K562 (cell line): ENCODE data around the gene EVPL. TPM values are rescaled to one million over a fixed set of nuclear protein-coding genes. Genes with fewer than 3 reads are reported as not detected.

ENCODE experiments used
- CHCHD3 ChIP-seq: fragments of 250-450 bp; sonication (Bioruptor Pico); IDR thresholded peaks from 2 replicates; pipeline ENCODE4 v2.1.2; 2022; ENCODE audit warnings: mild to moderate bottlenecking
- KDM1A ChIP-seq, 2 experiments: fragments of 450-650 bp; IDR thresholded peaks; 2 replicates each; pipeline ENCODE4 v1.6.1; 2016; ENCODE audit warnings: mild to moderate bottlenecking in 2 of 2
- PHF20 ChIP-seq: fragments of 450-650 bp; IDR thresholded peaks from 2 replicates; pipeline ENCODE4 v1.6.1; 2018; ENCODE audit not compliant: partially characterized antibody
- TAL1 ChIP-seq: fragments of 450-650 bp; IDR thresholded peaks from 2 replicates; pipeline ENCODE4 v1.6.1; 2016; ENCODE audit warnings: mild to moderate bottlenecking
- TCF3 ChIP-seq: sonication (generic); formaldehyde crosslinking; IDR thresholded peaks from 2 replicates; pipeline ENCODE4 v1.4.0; 2020; ENCODE audit warnings: mild to moderate bottlenecking, missing genetic modification reagents
- polyA plus RNA-seq, 8 experiments: library from polyadenylated mRNA; depleted of rRNA in 4 of 8; stranded (reverse) in 5 of 8; unstranded in 3 of 8; fragments of >200 nt; fragmentation: Nextera tagmentation in 2 of 8; fragmentation: Illumina TruSeq in 1 of 8; extraction: Ambion mirVana in 2 of 8; extraction: Trizol in 1 of 8; gene quantifications; 2 replicates each; pipeline versions ENCODE4 v1.2.1 to v1.2.3, GENCODE V29; 2011 to 2014; ENCODE audit warnings: inconsistent platforms in 1 of 8, missing spikeins in 1 of 8
- total RNA-seq, 7 experiments: library from RNA; depleted of rRNA in 6 of 7; stranded (reverse); fragments of >200 nt in 6 of 7; fragmentation: Illumina TruSeq in 2 of 7; extraction: Trizol in 2 of 7; gene quantifications; 2 replicates each; pipeline versions ENCODE4 v1.2.1 to v1.2.3, GENCODE V29; 2011 to 2021; ENCODE audit warnings: low replicate concordance in 1 of 7
- TF ChIP-seq, protein P1 (sequence below): fragments of 450-650 bp; conservative IDR thresholded peaks from 2 replicates; pipeline ENCODE4 v1.6.1; 2016; ENCODE audit warnings: missing genetic modification characterization, low read depth, mild to moderate bottlenecking, control low read depth, missing compliant biosample characterization

The EVPL gene
- total and polyA plus RNA-seq, 9 of the 15 experiments (the other 6 are each of a cell fraction or from before 2014, with no cell fraction given): 0.08 to 0.18 (median 0.16) TPM; not detected in 5

DNA sequence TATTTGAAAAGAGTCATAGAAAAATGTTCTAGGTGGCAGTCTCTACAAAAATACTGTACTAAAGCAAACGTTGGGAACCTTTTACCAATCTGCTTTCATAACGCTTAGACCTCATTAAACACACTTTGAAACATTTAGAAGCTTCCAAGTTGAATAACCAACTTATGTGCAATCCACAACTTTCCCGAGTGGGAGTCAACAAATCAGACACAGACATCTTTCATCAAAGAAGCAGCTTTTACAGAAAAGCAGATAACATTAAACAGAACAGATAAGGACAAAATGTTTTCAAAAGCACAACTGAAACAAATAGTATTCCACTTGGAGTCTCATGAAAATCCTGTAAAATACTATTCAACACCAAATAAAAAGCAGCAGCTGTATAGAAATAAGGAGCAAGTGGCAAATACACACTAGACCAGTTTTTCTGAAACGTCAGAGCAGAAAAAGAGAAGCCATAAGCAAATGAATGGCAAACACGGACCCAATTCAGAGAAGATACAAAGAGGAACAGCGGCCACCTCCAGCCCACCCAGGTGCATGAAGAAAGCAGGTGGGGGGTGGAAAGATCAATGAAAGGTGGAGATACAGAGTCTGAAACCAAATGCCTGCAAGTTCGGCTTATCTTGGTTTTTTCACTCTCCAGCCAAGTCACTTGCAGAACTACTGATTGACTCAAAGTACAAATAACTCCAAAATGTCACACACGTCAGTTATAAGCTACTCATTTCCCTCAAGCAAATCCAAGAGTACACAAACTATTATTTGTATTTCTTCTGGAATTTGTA is 67.9 kb downstream of the EVPL start (continued):
- no peak for TF ChIP-seq PHF20
- 0 out of 2 replicates have a peak, but pooled peaks have one; percentile 4 for TF ChIP-seq TAL1
- no peak for TF ChIP-seq CHCHD3 (CRISPR knock-in tag)
- TF ChIP-seq TCF3 (CRISPR knock-in tag): 0 out of 2 replicates have a peak, but pooled peaks have one; percentile 17
- 0 out of 4 replicates have a peak, but pooled peaks have one; percentile 16 to 27 for TF ChIP-seq KDM1A (IDR thresholded peaks at IDR 0.05)
- TF ChIP-seq, protein P1, sequence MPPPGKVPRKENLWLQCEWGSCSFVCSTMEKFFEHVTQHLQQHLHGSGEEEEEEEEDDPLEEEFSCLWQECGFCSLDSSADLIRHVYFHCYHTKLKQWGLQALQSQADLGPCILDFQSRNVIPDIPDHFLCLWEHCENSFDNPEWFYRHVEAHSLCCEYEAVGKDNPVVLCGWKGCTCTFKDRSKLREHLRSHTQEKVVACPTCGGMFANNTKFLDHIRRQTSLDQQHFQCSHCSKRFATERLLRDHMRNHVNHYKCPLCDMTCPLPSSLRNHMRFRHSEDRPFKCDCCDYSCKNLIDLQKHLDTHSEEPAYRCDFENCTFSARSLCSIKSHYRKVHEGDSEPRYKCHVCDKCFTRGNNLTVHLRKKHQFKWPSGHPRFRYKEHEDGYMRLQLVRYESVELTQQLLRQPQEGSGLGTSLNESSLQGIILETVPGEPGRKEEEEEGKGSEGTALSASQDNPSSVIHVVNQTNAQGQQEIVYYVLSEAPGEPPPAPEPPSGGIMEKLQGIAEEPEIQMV (tag): no peak

Other genes with a start within 250 kb of the EVPL start
Only the 7 nearest of the 17 such genes appear.
- gene ACOX1, start 48.1 kb downstream of the EVPL start, total RNA-seq (2014; rRNA removed): 9.0 and 14.4 TPM in 2 replicates
- gene ACOX1, start 48.1 kb downstream of the EVPL start, total RNA-seq (2014; rRNA removed; fragmentation: Illumina TruSeq; extraction: Trizol): 16.5 and 17.9 TPM in 2 replicates
- gene ACOX1, start 48.1 kb downstream of the EVPL start, total RNA-seq (2015; rRNA removed; fragmentation: Illumina TruSeq; extraction: Trizol): 16.2 and 18.3 TPM in 2 replicates
- gene ACOX1, start 48.1 kb downstream of the EVPL start, total RNA-seq (2021): 23.7 and 24.1 TPM in 2 replicates
- 20.6 and 25.6 TPM in 2 replicates for gene ACOX1, start 48.1 kb downstream of the EVPL start, polyA plus RNA-seq (2011; rRNA removed)
- 13.3 and 14.5 TPM in 2 replicates for gene ACOX1, start 48.1 kb downstream of the EVPL start, polyA plus RNA-seq (2014; fragmentation: Illumina TruSeq; extraction: Trizol)
- 1 to 10 TPM; 8.6 to 9.5 TPM for gene ACOX1, start 48.1 kb downstream of the EVPL start, polyA plus RNA-seq (2014; fragmentation: Nextera tagmentation; extraction: Ambion mirVana)
- gene ACOX1, start 48.1 kb downstream of the EVPL start, polyA plus RNA-seq (2014; rRNA removed): 7.8 and 8.3 TPM in 2 replicates
- gene TEN1, start 48.1 kb downstream of the EVPL start, total RNA-seq (2014; rRNA removed): 21.7 and 22.9 TPM in 2 replicates
- 3.3 and 4.5 TPM in 2 replicates for gene TEN1, start 48.1 kb downstream of the EVPL start, total RNA-seq (2014; rRNA removed; fragmentation: Illumina TruSeq; extraction: Trizol)
- gene TEN1, start 48.1 kb downstream of the EVPL start, total RNA-seq (2015; rRNA removed; fragmentation: Illumina TruSeq; extraction: Trizol): 11.9 and 12.2 TPM in 2 replicates
- 14.2 and 14.6 TPM in 2 replicates for gene TEN1, start 48.1 kb downstream of the EVPL start, total RNA-seq (2021)
- 10.1 and 13.0 TPM in 2 replicates for gene TEN1, start 48.1 kb downstream of the EVPL start, polyA plus RNA-seq (2011; rRNA removed)
- 8.8 and 16.2 TPM in 2 replicates for gene TEN1, start 48.1 kb downstream of the EVPL start, polyA plus RNA-seq (2014; fragmentation: Illumina TruSeq; extraction: Trizol)
- gene TEN1, start 48.1 kb downstream of the EVPL start, polyA plus RNA-seq (2014; fragmentation: Nextera tagmentation; extraction: Ambion mirVana): 1 to 10 TPM; 1.3 to 3.3 TPM
- gene TEN1, start 48.1 kb downstream of the EVPL start, polyA plus RNA-seq (2014; rRNA removed): 20.4 and 25.7 TPM in 2 replicates
- gene CDK3, start 26.5 kb downstream of the EVPL start, total RNA-seq (2014; rRNA removed): 1.3 and 6.0 TPM in 2 replicates
- gene CDK3, start 26.5 kb downstream of the EVPL start, total RNA-seq (2014; rRNA removed; fragmentation: Illumina TruSeq; extraction: Trizol): 1.1 and 2.8 TPM in 2 replicates
- 4.0 and 4.3 TPM in 2 replicates for gene CDK3, start 26.5 kb downstream of the EVPL start, total RNA-seq (2015; rRNA removed; fragmentation: Illumina TruSeq; extraction: Trizol)
- 5.0 and 5.4 TPM in 2 replicates for gene CDK3, start 26.5 kb downstream of the EVPL start, total RNA-seq (2021)
- 5.7 and 8.0 TPM in 2 replicates for gene CDK3, start 26.5 kb downstream of the EVPL start, polyA plus RNA-seq (2011; rRNA removed)
- gene CDK3, start 26.5 kb downstream of the EVPL start, polyA plus RNA-seq (2014; fragmentation: Illumina TruSeq; extraction: Trizol): 4.7 TPM in 2 replicates
- gene CDK3, start 26.5 kb downstream of the EVPL start, polyA plus RNA-seq (2014; fragmentation: Nextera tagmentation; extraction: Ambion mirVana): under 1 TPM; 0.55 to 0.94 TPM
- gene CDK3, start 26.5 kb downstream of the EVPL start, polyA plus RNA-seq (2014; rRNA removed): 8.2 and 10.6 TPM in 2 replicates
- 29.8 and 35.3 TPM in 2 replicates for gene SRP68, start 45.2 kb upstream of the EVPL start, total RNA-seq (2014; rRNA removed)
- gene SRP68, start 45.2 kb upstream of the EVPL start, total RNA-seq (2014; rRNA removed; fragmentation: Illumina TruSeq; extraction: Trizol): 32.4 and 33.8 TPM in 2 replicates
- gene SRP68, start 45.2 kb upstream of the EVPL start, total RNA-seq (2015; rRNA removed; fragmentation: Illumina TruSeq; extraction: Trizol): 33.6 and 36.2 TPM in 2 replicates
- gene SRP68, start 45.2 kb upstream of the EVPL start, total RNA-seq (2021): 73.5 and 77.4 TPM in 2 replicates
- 79.6 and 93.4 TPM in 2 replicates for gene SRP68, start 45.2 kb upstream of the EVPL start, polyA plus RNA-seq (2011; rRNA removed)
- 85.7 and 92.6 TPM in 2 replicates for gene SRP68, start 45.2 kb upstream of the EVPL start, polyA plus RNA-seq (2014; fragmentation: Illumina TruSeq; extraction: Trizol)
- 10 to 100 TPM; 29.4 to 31.4 TPM for gene SRP68, start 45.2 kb upstream of the EVPL start, polyA plus RNA-seq (2014; fragmentation: Nextera tagmentation; extraction: Ambion mirVana)
- 62.8 and 63.5 TPM in 2 replicates for gene SRP68, start 45.2 kb upstream of the EVPL start, polyA plus RNA-seq (2014; rRNA removed)
- gene GALR2, start 47.5 kb upstream of the EVPL start, total RNA-seq (2014; rRNA removed): not detected in 2 replicates
- not detected in 2 replicates for gene GALR2, start 47.5 kb upstream of the EVPL start, total RNA-seq (2014; rRNA removed; fragmentation: Illumina TruSeq; extraction: Trizol)
- gene GALR2, start 47.5 kb upstream of the EVPL start, total RNA-seq (2015; rRNA removed; fragmentation: Illumina TruSeq; extraction: Trizol): not detected in 2 replicates
- not detected in 2 replicates for gene GALR2, start 47.5 kb upstream of the EVPL start, total RNA-seq (2021)
- not detected in 2 replicates for gene GALR2, start 47.5 kb upstream of the EVPL start, polyA plus RNA-seq (2011; rRNA removed)
- not detected in 2 replicates for gene GALR2, start 47.5 kb upstream of the EVPL start, polyA plus RNA-seq (2014; fragmentation: Illumina TruSeq; extraction: Trizol)
- not detected for gene GALR2, start 47.5 kb upstream of the EVPL start, polyA plus RNA-seq (2014; fragmentation: Nextera tagmentation; extraction: Ambion mirVana)
- 0.34 TPM in 1 of 2 replicates, not detected in the other for gene GALR2, start 47.5 kb upstream of the EVPL start, polyA plus RNA-seq (2014; rRNA removed)
- not detected in 2 replicates for gene ZACN, start 51.9 kb upstream of the EVPL start, total RNA-seq (2014; rRNA removed)
- gene ZACN, start 51.9 kb upstream of the EVPL start, total RNA-seq (2014; rRNA removed; fragmentation: Illumina TruSeq; extraction: Trizol): not detected in 2 replicates
- not detected in 2 replicates for gene ZACN, start 51.9 kb upstream of the EVPL start, total RNA-seq (2015; rRNA removed; fragmentation: Illumina TruSeq; extraction: Trizol)
- gene ZACN, start 51.9 kb upstream of the EVPL start, total RNA-seq (2021): 0.07 TPM in 1 of 2 replicates, not detected in the other
- gene ZACN, start 51.9 kb upstream of the EVPL start, polyA plus RNA-seq (2011; rRNA removed): not detected in 2 replicates
- not detected in 2 replicates for gene ZACN, start 51.9 kb upstream of the EVPL start, polyA plus RNA-seq (2014; fragmentation: Illumina TruSeq; extraction: Trizol)
- not detected for gene ZACN, start 51.9 kb upstream of the EVPL start, polyA plus RNA-seq (2014; fragmentation: Nextera tagmentation; extraction: Ambion mirVana)
- not detected in 2 replicates for gene ZACN, start 51.9 kb upstream of the EVPL start, polyA plus RNA-seq (2014; rRNA removed)
- gene EXOC7, start 76.5 kb upstream of the EVPL start, total RNA-seq (2014; rRNA removed): 35.0 and 35.5 TPM in 2 replicates
- gene EXOC7, start 76.5 kb upstream of the EVPL start, total RNA-seq (2014; rRNA removed; fragmentation: Illumina TruSeq; extraction: Trizol): 29.0 and 30.3 TPM in 2 replicates
- 36.3 and 42.4 TPM in 2 replicates for gene EXOC7, start 76.5 kb upstream of the EVPL start, total RNA-seq (2015; rRNA removed; fragmentation: Illumina TruSeq; extraction: Trizol)
- gene EXOC7, start 76.5 kb upstream of the EVPL start, total RNA-seq (2021): 53.1 and 57.0 TPM in 2 replicates
- gene EXOC7, start 76.5 kb upstream of the EVPL start, polyA plus RNA-seq (2011; rRNA removed): 36.5 and 37.1 TPM in 2 replicates
- gene EXOC7, start 76.5 kb upstream of the EVPL start, polyA plus RNA-seq (2014; fragmentation: Illumina TruSeq; extraction: Trizol): 27.8 and 31.2 TPM in 2 replicates
- 10 to 100 TPM; 18.6 to 20.2 TPM for gene EXOC7, start 76.5 kb upstream of the EVPL start, polyA plus RNA-seq (2014; fragmentation: Nextera tagmentation; extraction: Ambion mirVana)
- 30.5 and 36.2 TPM in 2 replicates for gene EXOC7, start 76.5 kb upstream of the EVPL start, polyA plus RNA-seq (2014; rRNA removed)